HepG2 (cell line): Measurements from ENCODE around the gene PUS7.

Experiments used
- CEBPB ChIP-seq: IDR thresholded peaks from 2 replicates; pipeline ENCODE4 v1.6.1; 2011; ENCODE audit warnings: low read depth, low read length, improper control_type of control experiment, borderline replicate concordance
- CREB3 ChIP-seq: sonication (generic); formaldehyde crosslinking; IDR thresholded peaks from 2 replicates; pipeline ENCODE4 v1.5.0; 2020; ENCODE audit warnings: missing genetic modification reagents
- FLYWCH1 ChIP-seq: sonication (generic); formaldehyde crosslinking; IDR thresholded peaks from 2 replicates; pipeline ENCODE4 v1.8.1; 2023; ENCODE audit warnings: mild to moderate bottlenecking, missing genetic modification reagents
- FOXP4 ChIP-seq: sonication (generic); formaldehyde crosslinking; IDR thresholded peaks from 2 replicates; pipeline ENCODE4 v1.4.0; 2020; ENCODE audit warnings: missing genetic modification reagents
- GATAD2A ChIP-seq: IDR thresholded peaks from 2 replicates; pipeline ENCODE4 v1.6.1; 2016
- MZF1 ChIP-seq: sonication (generic); formaldehyde crosslinking; IDR thresholded peaks from 2 replicates; pipeline ENCODE4 v1.8.1; 2023; ENCODE audit warnings: mild to moderate bottlenecking, missing genetic modification reagents, borderline replicate concordance
- TP53 ChIP-seq: sonication (generic); formaldehyde crosslinking; conservative IDR thresholded peaks from 2 replicates; pipeline ENCODE4 v1.4.0; 2020; ENCODE audit warnings: missing genetic modification reagents
- ZBTB21 ChIP-seq: sonication (generic); formaldehyde crosslinking; IDR thresholded peaks from 2 replicates; pipeline ENCODE4 v1.4.0; 2020; ENCODE audit warnings: missing genetic modification reagents
- ZNF232 ChIP-seq: sonication (generic); formaldehyde crosslinking; IDR thresholded peaks from 2 replicates; pipeline ENCODE4 v1.4.0; 2020; ENCODE audit warnings: missing genetic modification reagents, borderline replicate concordance
- ZNF570 ChIP-seq: sonication (generic); formaldehyde crosslinking; IDR thresholded peaks from 2 replicates; pipeline ENCODE4 v1.4.0; 2020; ENCODE audit warnings: mild to moderate bottlenecking, missing genetic modification reagents, borderline replicate concordance
- TF ChIP-seq, protein P1 (sequence below): sonication (generic); formaldehyde crosslinking; IDR thresholded peaks from 2 replicates; pipeline ENCODE4 v1.5.0; 2020; ENCODE audit warnings: mild to moderate bottlenecking, missing genetic modification reagents, moderate library complexity
- TF ChIP-seq, protein P2 (sequence below): sonication (generic); formaldehyde crosslinking; IDR thresholded peaks from 2 replicates; pipeline ENCODE4 v1.4.0; 2020; ENCODE audit warnings: missing genetic modification reagents
- TF ChIP-seq, protein P3 (sequence below): sonication (generic); formaldehyde crosslinking; IDR thresholded peaks from 2 replicates; pipeline ENCODE4 v1.4.0; 2020; ENCODE audit warnings: mild to moderate bottlenecking, missing genetic modification reagents
- TF ChIP-seq, protein P4 (sequence below): IDR thresholded peaks from 2 replicates; pipeline ENCODE4 v1.6.1; 2012; ENCODE audit warnings: inconsistent platforms

DNA sequence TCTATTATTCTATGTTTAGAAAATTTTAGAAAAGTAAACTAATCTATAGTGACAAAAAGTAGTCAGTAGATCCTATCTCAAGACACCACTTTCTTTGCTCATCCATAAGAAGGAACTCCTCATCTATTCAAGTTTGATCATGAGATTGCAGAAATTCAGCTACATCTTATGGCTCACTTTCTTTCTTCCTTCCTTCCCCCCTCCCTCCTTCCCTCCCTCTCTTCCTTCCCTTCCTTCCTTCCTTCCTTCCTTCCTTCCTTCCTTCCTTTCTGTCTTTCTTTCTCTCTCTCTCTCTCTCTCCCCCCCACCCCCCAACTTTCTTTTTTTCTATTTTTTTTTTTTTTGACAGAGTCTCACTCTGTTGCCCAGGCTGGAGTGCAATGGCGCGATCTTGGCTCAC, 98.1 kb downstream of the PUS7 start:
- TF ChIP-seq, protein P1, sequence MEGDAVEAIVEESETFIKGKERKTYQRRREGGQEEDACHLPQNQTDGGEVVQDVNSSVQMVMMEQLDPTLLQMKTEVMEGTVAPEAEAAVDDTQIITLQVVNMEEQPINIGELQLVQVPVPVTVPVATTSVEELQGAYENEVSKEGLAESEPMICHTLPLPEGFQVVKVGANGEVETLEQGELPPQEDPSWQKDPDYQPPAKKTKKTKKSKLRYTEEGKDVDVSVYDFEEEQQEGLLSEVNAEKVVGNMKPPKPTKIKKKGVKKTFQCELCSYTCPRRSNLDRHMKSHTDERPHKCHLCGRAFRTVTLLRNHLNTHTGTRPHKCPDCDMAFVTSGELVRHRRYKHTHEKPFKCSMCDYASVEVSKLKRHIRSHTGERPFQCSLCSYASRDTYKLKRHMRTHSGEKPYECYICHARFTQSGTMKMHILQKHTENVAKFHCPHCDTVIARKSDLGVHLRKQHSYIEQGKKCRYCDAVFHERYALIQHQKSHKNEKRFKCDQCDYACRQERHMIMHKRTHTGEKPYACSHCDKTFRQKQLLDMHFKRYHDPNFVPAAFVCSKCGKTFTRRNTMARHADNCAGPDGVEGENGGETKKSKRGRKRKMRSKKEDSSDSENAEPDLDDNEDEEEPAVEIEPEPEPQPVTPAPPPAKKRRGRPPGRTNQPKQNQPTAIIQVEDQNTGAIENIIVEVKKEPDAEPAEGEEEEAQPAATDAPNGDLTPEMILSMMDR (CRISPR knock-in tag), result no peak
- TF ChIP-seq, protein P2, sequence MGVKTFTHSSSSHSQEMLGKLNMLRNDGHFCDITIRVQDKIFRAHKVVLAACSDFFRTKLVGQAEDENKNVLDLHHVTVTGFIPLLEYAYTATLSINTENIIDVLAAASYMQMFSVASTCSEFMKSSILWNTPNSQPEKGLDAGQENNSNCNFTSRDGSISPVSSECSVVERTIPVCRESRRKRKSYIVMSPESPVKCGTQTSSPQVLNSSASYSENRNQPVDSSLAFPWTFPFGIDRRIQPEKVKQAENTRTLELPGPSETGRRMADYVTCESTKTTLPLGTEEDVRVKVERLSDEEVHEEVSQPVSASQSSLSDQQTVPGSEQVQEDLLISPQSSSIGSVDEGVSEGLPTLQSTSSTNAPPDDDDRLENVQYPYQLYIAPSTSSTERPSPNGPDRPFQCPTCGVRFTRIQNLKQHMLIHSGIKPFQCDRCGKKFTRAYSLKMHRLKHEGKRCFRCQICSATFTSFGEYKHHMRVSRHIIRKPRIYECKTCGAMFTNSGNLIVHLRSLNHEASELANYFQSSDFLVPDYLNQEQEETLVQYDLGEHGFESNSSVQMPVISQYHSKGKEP (CRISPR knock-in tag), result no peak
- TF ChIP-seq MZF1 (no peak), TP53 (CRISPR knock-in tag) (no peak), FLYWCH1 (CRISPR knock-in tag) (no peak), ZBTB21 (CRISPR knock-in tag) (no peak), ZNF570 (no peak), ZNF232 (CRISPR knock-in tag) (no peak), CEBPB (no peak), GATAD2A (CRISPR knock-in tag) (no peak), FOXP4 (CRISPR knock-in tag) (no peak), CREB3 (no peak)
- TF ChIP-seq, protein P3, sequence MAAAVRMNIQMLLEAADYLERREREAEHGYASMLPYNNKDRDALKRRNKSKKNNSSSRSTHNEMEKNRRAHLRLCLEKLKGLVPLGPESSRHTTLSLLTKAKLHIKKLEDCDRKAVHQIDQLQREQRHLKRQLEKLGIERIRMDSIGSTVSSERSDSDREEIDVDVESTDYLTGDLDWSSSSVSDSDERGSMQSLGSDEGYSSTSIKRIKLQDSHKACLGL, result no peak
- TF ChIP-seq, protein P4, sequence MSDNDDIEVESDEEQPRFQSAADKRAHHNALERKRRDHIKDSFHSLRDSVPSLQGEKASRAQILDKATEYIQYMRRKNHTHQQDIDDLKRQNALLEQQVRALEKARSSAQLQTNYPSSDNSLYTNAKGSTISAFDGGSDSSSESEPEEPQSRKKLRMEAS, result no peak
